ENCODE results near the gene SLC4A8. TPM values are rescaled to one million over a fixed set of nuclear protein-coding genes. Genes with fewer than 3 reads are reported as not detected.

SLC4A8 gene
- total and polyA plus RNA-seq, 2 donors (not counting 3 experiments of a cell fraction or from before 2014, with no cell fraction given): 4.7 to 9.7 TPM

GRCh38 chr12:51511546-51512260 lies 87.1 kb downstream of the SLC4A8 start:
- no peak overlapping the region for H3K27ac ChIP-seq (ENCODE audit: insufficient read depth, low read depth, low read length)
- no peak overlapping the region for H3K4me3 ChIP-seq (replicated peaks in 1 of 3; ENCODE audit: insufficient read depth in 1 of 3, low read depth in 1 of 3, low read length in 3 of 3)
- no peaks in the 10 kb centered on the region for H3K9me3 ChIP-seq (replicated peaks; ENCODE audit: control insufficient read depth, insufficient read depth, low read length)
- DNase-seq (ENCODE audit: low read depth, low spot score) (no peak), FAIRE-seq (no peak)
- H3K79me2 ChIP-seq (ENCODE audit: control insufficient read depth, insufficient read depth, low read length): no peaks in the 10 kb centered on the region
- no peak overlapping the region for H2AFZ ChIP-seq (ENCODE audit: low read depth, low read length)
- ChIA-PET POLR2A (no interaction called here), CTCF (interaction anchor here (1.0 to 1.6 kb wide), 3 partner anchors 10 to 21 kb away, joined by 4 to 6 read pairs (median 4); no protein-coding TSS in a partner anchor)
- no peak overlapping the region for H3K9ac ChIP-seq (replicated peaks; ENCODE audit: extremely low read depth, insufficient read depth, low read length)
- no peaks in the 10 kb centered on the region for H3K27me3 ChIP-seq (ENCODE audit: control insufficient read depth in 2 of 2, insufficient read depth in 2 of 2, low read length in 2 of 2)
- no peaks in the 10 kb centered on the region for H4K20me1 ChIP-seq (replicated peaks; ENCODE audit: control insufficient read depth, extremely low read depth, insufficient read depth, low read length)
- dilution Hi-C loops (cut with MboI; ENCODE audit: extremely low pct_ligation_motif_present, low sequenced_read_pairs): no loop called here
- no peaks in the 10 kb centered on the region for H3K4me1 ChIP-seq (ENCODE audit: control insufficient read depth, extremely low read depth, insufficient read depth, low read length)
- H3K4me2 ChIP-seq (ENCODE audit: insufficient read depth, low read length): no peak overlapping the region
- H3K36me3 ChIP-seq (ENCODE audit: control insufficient read depth in 2 of 2, extremely low read depth in 1 of 2, insufficient read depth in 2 of 2, low read length in 2 of 2): no peaks in the 10 kb centered on the region
- no TSS peak for BruUV-seq (replicated peaks)
- no peak for TF ChIP-seq JUN (IDR thresholded peaks at IDR 0.05; ENCODE audit: borderline replicate concordance, insufficient read depth, insufficient read length, low read depth)
- TF ChIP-seq CTCF (IDR thresholded peaks at IDR 0.05; ENCODE audit: extremely low read depth in 1 of 2, insufficient read depth in 1 of 2, low read depth in 1 of 2, low read length in 2 of 2): no peak
- TF ChIP-seq MYC (IDR thresholded peaks at IDR 0.05; ENCODE audit: low read depth, low read length): no peak
- no peak for TF ChIP-seq POLR2A (IDR thresholded peaks at IDR 0.05; ENCODE audit: low read depth, low read length)
- TF ChIP-seq FOS (IDR thresholded peaks at IDR 0.05; ENCODE audit: borderline replicate concordance, insufficient read depth, low read length): no peak
- no peak for TF ChIP-seq POLR2AphosphoS5 (IDR thresholded peaks at IDR 0.05; ENCODE audit: insufficient read depth, low read depth, low read length)
- no peak for TF ChIP-seq GATA2 (IDR thresholded peaks at IDR 0.05; ENCODE audit: insufficient read depth, insufficient read length, low read depth, low read length)
- no peak for TF ChIP-seq EZH2 (IDR thresholded peaks at IDR 0.05; ENCODE audit: borderline replicate concordance, low read depth, low read length, severe bottlenecking)
- TF ChIP-seq, protein P1, sequence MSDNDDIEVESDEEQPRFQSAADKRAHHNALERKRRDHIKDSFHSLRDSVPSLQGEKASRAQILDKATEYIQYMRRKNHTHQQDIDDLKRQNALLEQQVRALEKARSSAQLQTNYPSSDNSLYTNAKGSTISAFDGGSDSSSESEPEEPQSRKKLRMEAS (IDR thresholded peaks at IDR 0.05; ENCODE audit: insufficient read depth, insufficient read length): no peak
- intact Hi-C loops (cut with micrococcal nuclease): no loop called here
- H3K9me1 ChIP-seq (replicated peaks; ENCODE audit: control insufficient read depth, extremely low read depth, insufficient read depth, low read length): no peaks in the 10 kb centered on the region
